Measurements from ENCODE around the gene CHKA. TPM values are rescaled to one million over a fixed set of nuclear protein-coding genes. Genes with fewer than 3 reads are reported as not detected.

CHKA gene
- polyA plus RNA-seq, 3 donors from 2014 or later = 2.7 to 7.5 (median 4.9) TPM

DNA sequence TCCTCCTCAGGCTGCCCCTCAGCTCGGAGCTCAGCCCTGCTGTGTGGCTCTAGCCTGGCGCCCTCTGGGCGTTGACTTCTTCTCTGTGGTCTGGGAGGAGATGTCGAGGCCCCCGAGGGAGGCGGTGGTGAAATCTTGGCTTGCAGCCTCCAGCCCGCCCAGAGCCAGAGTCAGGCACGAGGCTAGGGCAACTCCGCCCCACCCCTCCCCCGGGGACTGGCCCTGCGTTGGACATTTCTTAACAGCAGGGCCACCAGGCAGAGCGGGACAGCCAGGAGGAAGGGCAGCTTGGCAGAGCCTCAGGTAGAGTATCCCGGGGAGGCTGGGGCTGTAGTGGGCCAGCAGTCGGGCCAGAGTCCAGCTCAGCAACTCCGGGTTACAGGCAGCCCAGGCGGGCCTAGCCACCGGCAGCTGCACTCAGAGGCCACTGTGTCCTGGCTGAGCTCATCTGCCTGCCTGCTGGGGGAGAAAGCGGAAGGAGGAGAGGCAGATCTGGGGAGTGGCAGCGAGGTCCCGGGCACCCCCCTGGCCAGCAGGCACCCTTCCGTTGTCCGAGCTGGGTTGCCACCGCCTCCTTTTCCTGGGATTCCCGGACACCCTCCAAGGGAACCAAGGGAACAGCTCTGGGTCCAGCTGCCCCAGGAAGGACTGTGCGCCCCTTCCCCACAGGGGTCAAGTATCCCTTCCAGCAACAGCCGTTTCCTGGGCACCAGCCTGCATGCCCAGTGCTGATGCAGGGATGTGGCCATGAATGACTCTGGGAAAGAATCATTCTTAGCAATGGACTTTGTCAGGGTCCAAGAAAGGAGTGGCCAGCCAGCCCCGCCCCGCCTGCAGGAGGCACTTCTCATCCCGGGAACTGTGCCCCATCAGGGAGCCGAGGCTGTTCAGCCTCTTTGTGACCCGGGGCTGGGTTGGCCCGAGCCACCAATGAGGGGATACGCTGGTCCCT is 110.8 kb downstream of the CHKA start, which contains the start of gene ALDH3B1:
TSS of gene ALDH3B1 (plus strand) at position 238 of the 952 bp plus-strand sequence. CDS start 4,971 bp downstream, outside the sequence.
- Mint-ChIP-seq H3K36me3 (no peaks in the 10 kb centered on the region), H3K27ac (peak within 1 kb of the TSS; percentile 28 to 77 (median 64)), H3K9me3 (no peaks in the 10 kb centered on the region), H3K27me3 (ENCODE audit: low read depth in 3 of 3) (no peaks in the 10 kb centered on the region), H3K4me3 (peak within 1 kb of the TSS; percentile 8 to 72 (median 53)), H3K4me1 (peaks cover 18 to 29% of the 10 kb centered on the region in 2 donors)
- peak in 2 of 3 donors; percentile 23 to 37 for DNase-seq

DNA sequence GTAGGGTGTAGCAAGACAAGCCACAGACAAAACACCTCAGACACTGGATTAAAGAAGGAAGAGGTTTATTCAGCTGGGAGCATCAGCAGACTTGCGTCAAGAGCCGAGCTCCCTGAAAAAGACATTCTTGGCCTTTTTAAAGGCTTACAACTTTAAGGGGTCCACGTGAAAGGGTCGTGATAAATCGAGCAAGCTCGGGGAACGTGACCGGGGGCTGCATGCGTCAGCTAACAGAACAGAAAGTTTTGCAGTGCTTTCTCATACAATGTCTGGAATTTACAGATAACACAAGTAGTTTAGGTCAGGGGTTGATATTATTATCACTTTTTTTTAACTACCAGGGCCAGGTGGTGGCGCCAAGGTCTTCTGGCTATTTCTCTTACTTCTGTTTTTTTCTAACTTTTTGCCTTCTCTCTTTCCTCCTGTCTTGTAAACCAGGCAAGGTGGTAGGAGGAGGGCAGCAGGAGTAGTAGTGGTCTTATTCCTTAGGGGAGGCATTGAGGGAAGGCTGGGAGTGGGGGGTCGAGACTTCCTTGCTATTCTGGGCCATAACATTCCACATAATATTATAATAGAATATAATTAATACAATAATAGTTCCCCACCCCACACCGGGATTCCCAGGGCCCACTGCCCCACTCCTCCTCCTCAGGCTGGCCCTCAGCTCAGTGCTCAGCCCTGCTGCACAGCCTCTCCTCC is 111.6 kb downstream of the CHKA start:
- no peaks in the 10 kb centered on the region for H3K9me3 Mint-ChIP-seq
- H3K27me3 Mint-ChIP-seq (ENCODE audit: low read depth in 3 of 3) = peaks cover 0 to 2% (median 0%) of the 10 kb centered on the region in 3 donors
- DNase-seq = peak in 2 of 3 donors; percentile 26 to 34
- peak overlapping the region in 5 of 6 donors; percentile 50 to 77 (median 70) for H3K27ac Mint-ChIP-seq
- H3K4me3 Mint-ChIP-seq = peak overlapping the region in 4 of 5 donors; percentile 40 to 72 (median 58)
- peaks cover 23 to 35% of the 10 kb centered on the region in 2 donors for H3K4me1 Mint-ChIP-seq
- no peaks in the 10 kb centered on the region for H3K36me3 Mint-ChIP-seq

DNA sequence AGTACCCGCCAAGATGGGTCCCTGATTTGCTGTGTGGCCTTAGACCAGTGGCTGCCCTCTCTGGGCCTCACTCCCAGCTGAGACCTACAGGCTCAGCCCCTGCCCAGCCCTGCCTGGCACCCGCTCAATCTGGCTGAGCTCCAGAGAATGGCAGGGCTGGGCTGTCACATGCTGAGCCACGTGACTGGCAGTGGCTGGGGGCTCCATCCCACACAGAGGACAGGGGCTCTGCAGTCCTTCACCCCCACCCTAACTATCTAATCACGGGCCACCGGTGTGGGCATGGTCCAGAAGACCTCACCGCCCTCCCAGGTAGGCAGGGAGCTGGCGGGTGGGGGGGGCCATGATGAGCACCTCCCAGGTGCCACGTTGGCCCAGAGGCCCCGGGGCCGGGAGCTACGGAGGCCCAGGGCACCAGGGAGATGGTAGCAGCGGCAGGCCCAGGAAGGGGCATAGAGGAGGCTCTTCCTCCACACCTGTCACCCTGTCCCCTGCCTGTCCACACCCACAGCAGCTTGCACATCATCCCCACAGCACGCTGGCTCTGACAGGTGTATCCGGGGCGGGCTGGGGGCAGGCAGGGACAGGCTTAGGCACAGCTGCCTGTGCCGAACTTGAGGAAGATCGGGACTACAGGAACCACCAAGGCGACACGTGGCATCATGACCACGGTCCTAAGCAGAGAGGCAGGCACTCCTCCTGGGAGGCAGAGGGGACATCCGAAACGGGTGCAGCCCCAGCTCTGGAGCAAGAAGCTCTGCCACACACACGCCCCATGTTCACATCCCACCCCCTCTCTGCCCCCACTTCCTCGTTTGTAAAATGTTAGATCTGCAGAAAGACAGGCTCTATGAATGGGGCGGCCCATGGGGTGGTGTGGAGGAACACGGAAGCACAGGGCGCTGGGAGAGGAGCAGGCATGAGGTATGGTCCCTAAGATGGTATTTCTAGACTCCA is 112.5 kb downstream of the CHKA start:
- Mint-ChIP-seq H3K4me3 (peak overlapping the region in 2 of 5 donors; percentile 28 to 72), H3K9me3 (no peaks in the 10 kb centered on the region), H3K27me3 (ENCODE audit: low read depth in 3 of 3) (peaks cover 0 to 2% (median 0%) of the 10 kb centered on the region in 3 donors), H3K36me3 (no peaks in the 10 kb centered on the region), H3K4me1 (peaks cover 28 to 41% of the 10 kb centered on the region in 2 donors), H3K27ac (peak overlapping the region in 3 of 6 donors; percentile 30 to 58 (median 55))
- DNase-seq = no peak

DNA sequence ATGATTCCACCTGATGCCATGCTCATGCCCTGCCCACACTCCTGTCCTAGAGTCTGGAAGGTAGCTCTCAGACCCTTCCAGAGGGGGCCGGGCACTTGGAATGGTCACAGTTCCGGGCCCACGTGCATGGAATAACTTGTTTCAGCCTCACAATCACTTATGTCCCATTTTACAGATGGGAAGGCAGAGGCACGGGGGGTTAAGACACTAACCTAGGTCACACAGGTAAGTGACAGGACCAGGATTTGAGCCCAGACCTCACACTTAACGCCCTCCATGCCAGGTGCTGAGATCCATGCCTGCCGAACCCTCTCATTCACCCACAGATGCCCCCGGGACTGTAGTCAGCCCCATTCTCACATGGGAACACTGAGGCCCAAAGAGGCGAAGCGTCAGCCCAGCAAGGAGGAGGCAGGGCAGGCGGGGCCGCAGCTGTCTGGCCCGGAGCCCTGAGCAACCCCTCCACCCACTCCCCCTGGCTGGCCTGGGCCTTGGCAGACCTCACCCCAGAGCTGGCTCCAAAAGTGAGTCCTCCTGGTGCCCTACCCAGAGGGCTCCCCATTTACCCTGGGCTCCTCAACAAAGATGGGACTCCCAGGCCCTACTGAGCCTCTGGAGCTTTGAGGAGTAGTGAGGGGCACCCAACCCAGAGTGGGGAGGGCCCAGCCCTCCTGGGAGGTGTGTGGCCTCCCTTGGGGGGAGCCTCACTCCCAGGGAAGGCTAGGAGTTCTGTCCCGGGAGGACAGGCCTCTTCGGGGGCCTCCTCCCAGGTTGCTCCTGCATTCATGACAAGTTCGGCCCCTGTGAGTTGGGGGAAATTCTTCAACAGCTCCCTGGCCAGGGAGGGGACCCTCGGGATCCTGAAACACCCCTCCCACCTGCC is 113.4 kb downstream of the CHKA start:
- H3K9me3 Mint-ChIP-seq = no peaks in the 10 kb centered on the region
- no peaks in the 10 kb centered on the region for H3K36me3 Mint-ChIP-seq
- H3K27ac Mint-ChIP-seq = no peak overlapping the region
- peaks cover 32 to 44% of the 10 kb centered on the region in 2 donors for H3K4me1 Mint-ChIP-seq
- no peak for DNase-seq
- H3K4me3 Mint-ChIP-seq = no peak overlapping the region
- peaks cover 0 to 2% (median 0%) of the 10 kb centered on the region in 3 donors for H3K27me3 Mint-ChIP-seq (ENCODE audit: low read depth in 3 of 3)

DNA sequence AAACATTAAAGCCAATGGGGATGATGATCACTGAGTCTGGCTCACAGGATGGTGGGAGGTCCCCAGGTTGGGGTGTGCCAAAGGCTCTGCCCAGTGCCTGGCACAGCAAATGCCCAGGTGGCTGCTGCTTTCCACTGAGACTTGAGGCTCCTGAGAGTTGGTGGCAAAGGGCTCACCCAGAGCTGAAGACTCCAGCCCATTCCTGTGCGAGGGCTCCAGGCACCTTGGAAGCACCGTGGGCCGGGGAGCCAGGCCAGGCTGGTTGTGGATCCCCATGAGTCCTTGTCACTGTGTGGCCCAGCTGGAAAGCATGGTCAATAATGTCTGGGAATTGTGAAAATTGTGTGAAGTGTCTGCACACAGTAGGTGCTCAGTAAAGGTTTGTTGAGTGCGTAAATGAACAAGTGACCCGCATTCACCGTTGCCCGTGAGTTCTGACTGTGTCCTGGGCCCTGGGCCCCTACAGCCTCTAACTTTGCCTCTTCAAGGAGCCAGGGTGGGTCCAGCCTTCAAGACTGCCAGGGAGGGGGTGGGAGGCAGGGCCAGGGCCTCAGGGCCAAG is 114.5 kb downstream of the CHKA start:
- H3K4me3 Mint-ChIP-seq = peak overlapping the region in 1 of 5 donors; percentile 44
- DNase-seq = no peak
- H3K4me1 Mint-ChIP-seq = peaks cover 38 to 49% of the 10 kb centered on the region in 2 donors
- H3K27ac Mint-ChIP-seq = no peak overlapping the region
- H3K36me3 Mint-ChIP-seq = no peaks in the 10 kb centered on the region
- H3K9me3 Mint-ChIP-seq = no peaks in the 10 kb centered on the region
- peaks cover 0 to 2% (median 0%) of the 10 kb centered on the region in 3 donors for H3K27me3 Mint-ChIP-seq (ENCODE audit: low read depth in 3 of 3)

DNA sequence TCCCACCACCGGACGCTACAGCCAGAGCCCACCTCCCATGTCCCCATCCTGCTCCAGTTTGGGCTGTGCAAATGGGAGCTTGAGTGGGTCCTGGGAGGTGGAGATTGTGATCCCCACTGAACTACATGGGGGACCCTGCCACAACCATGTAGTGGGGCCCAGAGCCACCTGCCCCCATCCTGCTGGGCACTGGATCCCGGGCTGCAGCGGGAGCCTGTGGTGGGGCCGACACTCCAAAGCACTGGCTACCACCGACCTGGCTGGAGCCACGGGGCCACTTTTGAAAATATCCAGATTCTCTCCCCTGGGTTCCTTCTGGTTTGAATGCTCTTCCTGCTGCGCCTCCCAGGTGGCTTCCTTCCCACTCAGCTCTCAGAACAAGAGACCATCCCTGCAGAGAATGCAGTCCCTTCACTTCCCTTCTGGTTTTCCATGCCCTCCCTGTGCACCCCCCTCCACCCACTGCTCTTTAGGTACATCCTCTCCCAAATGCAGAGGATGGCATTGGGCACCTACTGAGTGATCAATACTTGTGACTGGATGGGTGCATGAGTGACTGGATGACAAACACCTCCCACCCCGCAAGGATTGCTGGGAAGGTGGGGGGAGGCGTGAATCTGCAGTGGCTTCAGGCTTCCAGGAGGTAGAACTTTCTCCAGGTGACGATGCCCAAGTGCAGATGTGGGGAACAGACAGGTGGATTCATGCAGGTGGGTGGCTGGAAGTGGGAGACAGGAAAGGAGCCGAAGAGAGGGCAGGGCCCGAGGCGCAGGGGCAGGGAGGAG is 116.4 kb downstream of the CHKA start:
- peak overlapping the region; percentile 86 to 90 (median 89) for H3K4me3 Mint-ChIP-seq
- peaks cover 33 to 41% of the 10 kb centered on the region in 2 donors for H3K4me1 Mint-ChIP-seq
- DNase-seq = no peak
- no peaks in the 10 kb centered on the region for H3K36me3 Mint-ChIP-seq
- peaks cover 0 to 2% (median 0%) of the 10 kb centered on the region in 3 donors for H3K27me3 Mint-ChIP-seq (ENCODE audit: low read depth in 3 of 3)
- H3K27ac Mint-ChIP-seq = peak overlapping the region; percentile 10 to 83 (median 70)
- H3K9me3 Mint-ChIP-seq = no peaks in the 10 kb centered on the region

DNA sequence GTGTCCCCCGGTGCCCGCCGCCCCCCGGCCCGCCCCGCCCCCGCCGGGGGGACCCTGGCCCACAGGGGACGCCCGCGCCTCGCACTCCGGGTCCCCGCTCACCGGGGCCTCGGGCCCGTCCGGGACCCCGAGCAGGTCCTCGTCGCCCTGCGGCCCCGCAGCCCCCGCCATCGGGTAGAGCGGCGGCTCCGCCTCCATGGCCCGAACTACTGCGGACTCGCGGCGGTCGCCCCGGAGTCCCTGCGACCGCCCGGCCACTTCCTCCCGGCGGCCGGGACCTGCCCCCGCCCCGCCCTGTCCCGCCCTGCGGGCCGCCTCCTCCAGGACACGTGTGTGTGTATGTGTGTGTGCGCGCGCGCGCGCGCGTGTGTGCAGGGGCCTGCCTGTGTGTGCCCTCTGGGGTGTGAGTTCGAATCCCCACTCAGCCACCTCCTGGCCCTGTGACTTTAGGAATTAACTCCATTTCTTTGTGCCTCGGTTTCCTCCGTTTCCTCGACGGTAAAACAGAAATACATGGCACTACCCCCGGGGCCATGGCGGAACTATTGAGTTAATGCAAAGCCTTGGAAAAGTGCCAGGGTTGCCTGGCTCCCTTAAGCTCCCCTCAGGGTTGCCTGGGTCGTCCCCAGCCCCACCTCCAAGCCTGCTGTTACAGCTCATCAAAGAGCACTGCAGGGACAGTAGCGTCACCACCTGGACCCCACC is 117.2 kb downstream of the CHKA start, which contains the start of gene UNC93B1:
TSS of gene UNC93B1 (minus strand) at position 252 of the 705 bp plus-strand sequence. CDS start at position 198, 54 bp downstream.
- Mint-ChIP-seq H3K27ac (peak within 1 kb of the TSS; percentile 64 to 89 (median 82)), H3K4me1 (peaks cover 26 to 34% of the 10 kb centered on the region in 2 donors), H3K27me3 (ENCODE audit: low read depth in 3 of 3) (peaks cover 0 to 2% (median 0%) of the 10 kb centered on the region in 3 donors), H3K36me3 (no peaks in the 10 kb centered on the region), H3K9me3 (no peaks in the 10 kb centered on the region), H3K4me3 (peak within 1 kb of the TSS; percentile 86 to 90 (median 89))
- peak; percentile 77 to 85 (median 81) for DNase-seq

DNA sequence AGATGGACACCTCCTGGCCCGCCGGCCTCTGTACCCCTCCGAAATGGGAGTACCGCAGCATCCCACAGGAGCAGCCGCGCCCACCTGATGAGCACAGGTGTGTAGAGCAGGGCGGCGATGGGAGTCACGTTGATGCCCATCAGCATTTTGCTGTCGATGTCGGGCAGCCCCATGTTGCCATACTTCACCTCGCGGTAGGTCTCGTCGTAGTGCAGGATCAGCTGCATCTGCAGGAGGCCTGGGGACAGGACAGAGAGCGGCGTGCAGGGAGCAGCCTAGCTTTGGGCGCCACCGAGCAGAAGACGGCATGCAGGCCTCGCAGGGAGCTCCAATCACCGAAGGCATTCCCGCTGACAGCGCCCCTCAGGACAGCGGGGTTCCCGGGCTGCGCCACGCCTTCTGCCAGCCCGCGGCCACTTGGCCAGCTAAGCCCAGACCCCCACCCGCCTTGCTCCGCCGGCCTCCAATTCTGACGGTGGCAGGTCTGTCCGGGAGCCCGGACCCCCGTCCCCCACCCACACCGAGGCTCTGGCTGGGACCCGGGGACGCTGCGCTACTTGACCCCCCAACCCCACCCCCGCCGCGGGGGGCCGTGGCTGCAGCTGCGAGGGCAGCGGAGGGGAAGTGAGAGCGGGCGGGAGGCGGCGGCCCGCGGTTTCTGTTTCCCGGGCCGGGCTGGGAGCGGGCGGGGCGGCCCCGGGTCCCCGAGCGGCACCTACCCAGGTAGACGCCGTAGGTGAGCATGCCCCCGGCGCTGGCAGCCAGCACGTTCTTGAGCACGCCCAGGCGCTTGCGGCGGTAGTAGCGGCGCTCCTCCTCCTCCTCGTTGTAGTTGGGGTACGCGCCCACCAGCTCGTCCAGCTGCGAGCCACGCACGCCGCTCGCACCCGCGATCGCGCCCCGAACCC is 118.0 kb downstream of the CHKA start:
- H3K4me1 Mint-ChIP-seq = peaks cover 31 to 37% of the 10 kb centered on the region in 2 donors
- peak overlapping the region; percentile 79 to 89 (median 85) for H3K4me3 Mint-ChIP-seq
- peak in 1 of 3 donors; percentile 49 for DNase-seq
- peaks cover 0 to 2% (median 0%) of the 10 kb centered on the region in 3 donors for H3K36me3 Mint-ChIP-seq
- H3K27ac Mint-ChIP-seq = peak overlapping the region; percentile 37 to 88 (median 77)
- H3K27me3 Mint-ChIP-seq (ENCODE audit: low read depth in 3 of 3) = peaks cover 0 to 2% (median 0%) of the 10 kb centered on the region in 3 donors
- no peaks in the 10 kb centered on the region for H3K9me3 Mint-ChIP-seq

Data from immature natural killer cell (primary cell).